Endothelial cell of umbilical vein (primary cell): ENCODE results near the gene PLAAT3. TPM values are rescaled to one million over a fixed set of nuclear protein-coding genes. Genes with fewer than 3 reads are reported as not detected.
"Not testable (repeated sequence)": the region's sequence is repeated elsewhere in the genome, so short reads cannot be mapped to it uniquely, and the experiment has no call there.

Experiments used
- BruUV-seq: library from RNA; stranded (reverse); fragments of 400-500 nt; replicated peaks from 2 replicates; lab custom pipeline; 2021; lab: Mats Ljungman, UMichigan
- CTCF ChIA-PET: fragments of 300-600, 350-600 bp; sonication (Branson Sonifier 250); formaldehyde crosslinking; loops from one replicate; lab custom pipeline; 2021; ENCODE audit warnings: antibody characterized with exemption, inconsistent platforms; lab: Charles Lee
- POLR2A ChIA-PET: fragments of 300-600, 350-600 bp; sonication (Branson Sonifier 250); formaldehyde crosslinking; loops from one replicate; lab custom pipeline; 2021; ENCODE audit warnings: antibody characterized with exemption, inconsistent platforms; lab: Charles Lee
- DNase-seq: peaks from one replicate; pipeline ENCODE4 v3.0.0-alpha.2; 2011; ENCODE audit warnings: low read depth, low spot score
- FAIRE-seq: peaks from 2 replicates; lab custom pipeline; 2011; peaks lifted over from hg19 to GRCh38; lab: Jason Lieb, UNC
- H2AFZ ChIP-seq: 2 replicates; pipeline ENCODE4 v1.6.0; 2012; ENCODE audit warnings: low read depth, low read length, control low read depth, inconsistent platforms
- H3K27ac ChIP-seq: 2 replicates; pipeline ENCODE4 v1.5.1; 2011; ENCODE audit warnings: low read depth, mild to moderate bottlenecking, control low read depth, low read length, moderate library complexity; ENCODE audit not compliant: insufficient read depth
- H3K27me3 ChIP-seq, 2 experiments: 2 replicates each; pipeline versions ENCODE4 v1.6.0 to v1.6.1; 2011; ENCODE audit warnings: low read length in 2 of 2, mixed read lengths in 1 of 2; ENCODE audit not compliant: control insufficient read depth in 2 of 2, insufficient read depth in 2 of 2
- H3K36me3 ChIP-seq, 2 experiments: 2 replicates in 1 of 2; 3 replicates in 1 of 2; pipeline ENCODE4 v1.5.1; 2011; ENCODE audit warnings: low read length in 2 of 2, mild to moderate bottlenecking in 1 of 2, moderate library complexity in 1 of 2; ENCODE audit not compliant: control insufficient read depth in 2 of 2, insufficient read depth in 2 of 2; ENCODE audit errors: extremely low read depth in 1 of 2
- H3K4me1 ChIP-seq: 3 replicates; pipeline ENCODE4 v1.5.1; 2011; ENCODE audit warnings: mild to moderate bottlenecking, low read length; ENCODE audit not compliant: control insufficient read depth, insufficient read depth; ENCODE audit errors: extremely low read depth
- H3K4me2 ChIP-seq: 2 replicates; pipeline ENCODE4 v1.6.1; 2011; ENCODE audit warnings: low read length, control low read depth, mixed read lengths; ENCODE audit not compliant: insufficient read depth
- H3K4me3 ChIP-seq, 3 experiments: fragments of 200-600 bp in 1 of 3; sonication (generic), shearing (Covaris generic) in 1 of 3; replicated peaks in 1 of 3; 2 replicates each; pipeline ENCODE4 v1.5.1; 2011 to 2016; ENCODE audit warnings: control low read depth in 3 of 3, low read length in 3 of 3, mild to moderate bottlenecking in 2 of 3, inconsistent platforms in 1 of 3, low read depth in 1 of 3, moderate library complexity in 1 of 3; ENCODE audit not compliant: insufficient read depth in 1 of 3
- H3K79me2 ChIP-seq: 2 replicates; pipeline ENCODE4 v1.6.0; 2012; ENCODE audit warnings: low read length, inconsistent platforms; ENCODE audit not compliant: control insufficient read depth, insufficient read depth
- H3K9ac ChIP-seq: replicated peaks from 2 replicates; pipeline ENCODE3; 2011; ENCODE audit warnings: low read length, control low read depth; ENCODE audit not compliant: insufficient read depth; ENCODE audit errors: extremely low read depth
- H3K9me1 ChIP-seq: replicated peaks from 3 replicates; pipeline ENCODE4 v1.6.0; 2011; ENCODE audit warnings: mild to moderate bottlenecking, low read length; ENCODE audit not compliant: control insufficient read depth, insufficient read depth; ENCODE audit errors: extremely low read depth
- H3K9me3 ChIP-seq: replicated peaks from 2 replicates; pipeline ENCODE4 v1.5.1; 2012; ENCODE audit warnings: low read length, inconsistent platforms; ENCODE audit not compliant: control insufficient read depth, insufficient read depth
- H4K20me1 ChIP-seq: replicated peaks from 2 replicates; pipeline ENCODE3; 2011; ENCODE audit warnings: mild to moderate bottlenecking, low read length; ENCODE audit not compliant: control insufficient read depth, insufficient read depth; ENCODE audit errors: extremely low read depth
- CTCF ChIP-seq, 2 donors: IDR thresholded peaks; 1 replicate in 1 of 2; 2 replicates in 1 of 2; pipeline ENCODE4 v1.5.1; 2011; ENCODE audit warnings: low read length in 2 of 2, mild to moderate bottlenecking in 2 of 2, moderate library complexity in 2 of 2, control low read depth in 1 of 2, inconsistent platforms in 1 of 2, low read depth in 1 of 2; ENCODE audit not compliant: insufficient read depth in 1 of 2; ENCODE audit errors: extremely low read depth in 1 of 2
- EZH2 ChIP-seq: IDR thresholded peaks from 2 replicates; pipeline ENCODE4 v1.6.1; 2012; ENCODE audit warnings: borderline replicate concordance, low read depth, mild to moderate bottlenecking, moderate library complexity, low read length, inconsistent platforms; ENCODE audit not compliant: severe bottlenecking
- FOS ChIP-seq: IDR thresholded peaks from 2 replicates; pipeline ENCODE4 v1.6.1; 2011; ENCODE audit warnings: mild to moderate bottlenecking, low read length, moderate library complexity, borderline replicate concordance; ENCODE audit not compliant: insufficient read depth
- GATA2 ChIP-seq: IDR thresholded peaks from 2 replicates; pipeline ENCODE4 v1.7.0; 2011; ENCODE audit warnings: low read depth, mild to moderate bottlenecking, moderate library complexity, mixed read lengths, low read length; ENCODE audit not compliant: insufficient read length, insufficient read depth
- JUN ChIP-seq: IDR thresholded peaks from 2 replicates; pipeline ENCODE4 v1.6.1; 2011; ENCODE audit warnings: borderline replicate concordance, low read depth; ENCODE audit not compliant: insufficient read length, insufficient read depth
- MYC ChIP-seq: IDR thresholded peaks from one replicate; pipeline ENCODE4 v1.6.1; 2011; ENCODE audit warnings: mild to moderate bottlenecking, low read depth, low read length
- POLR2A ChIP-seq: IDR thresholded peaks from 2 replicates; pipeline ENCODE4 v1.6.1; 2012; ENCODE audit warnings: low read depth, mild to moderate bottlenecking, control low read depth, low read length
- POLR2AphosphoS5 ChIP-seq: IDR thresholded peaks from 2 replicates; pipeline ENCODE4 v1.6.1; 2012; ENCODE audit warnings: low read depth, mild to moderate bottlenecking, control low read depth, low read length, moderate library complexity; ENCODE audit not compliant: insufficient read depth
- dilution Hi-C: fragments of 300-500 bp; cut with MboI; formaldehyde crosslinking; loops from one replicate; pipeline ENCODE4 v1.15.0; 2019; ENCODE audit warnings: low sequenced_read_pairs; ENCODE audit not compliant: extremely low pct_ligation_motif_present
- intact Hi-C: fragments of 100-400 bp; cut with micrococcal nuclease; formaldehyde crosslinking; loops from one replicate; pipeline ENCODE4 v1.10.0; 2022
- polyA plus RNA-seq, 4 experiments: library from polyadenylated mRNA; depleted of rRNA in 3 of 4; stranded (reverse) in 3 of 4; unstranded in 1 of 4; fragments of >200 nt; gene quantifications; 2 replicates each; pipeline versions ENCODE4 v1.2.1 to v1.2.3, GENCODE V29; 2011 to 2012; ENCODE audit warnings: missing spikeins in 1 of 4
- total RNA-seq: library from RNA; stranded (reverse); gene quantifications from 2 replicates; pipeline ENCODE4 v1.2.3, GENCODE V29; 2021
- TF ChIP-seq, protein P1 (sequence below): IDR thresholded peaks from 2 replicates; pipeline ENCODE4 v1.6.1; 2011; ENCODE audit not compliant: insufficient read depth, insufficient read length

PLAAT3 gene
- total and polyA plus RNA-seq, 2 donors (not counting 3 experiments of a cell fraction or from before 2014, with no cell fraction given), result 22.8 to 40.2 TPM

DNA sequence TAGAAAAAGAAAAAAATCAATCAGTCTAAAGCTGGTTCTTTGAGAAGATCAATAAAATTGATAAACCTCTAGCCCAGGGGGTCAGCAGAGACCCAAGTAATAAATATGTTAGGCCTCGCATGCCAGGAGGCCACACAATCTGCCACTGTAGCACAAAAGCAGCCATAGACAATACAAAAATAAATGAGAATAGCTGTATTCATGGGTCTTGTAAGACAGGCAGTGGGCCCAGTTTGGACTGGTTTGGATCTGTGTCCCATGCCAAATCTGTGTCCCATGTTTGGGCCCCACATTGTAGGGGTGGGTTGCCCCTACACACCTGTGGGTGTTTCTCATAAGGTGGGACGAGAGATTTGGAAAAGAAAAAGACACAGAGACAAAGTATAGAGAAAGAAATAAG, 84.2 kb downstream of the PLAAT3 start:
- no peaks in the 10 kb centered on the region for H3K9me3 ChIP-seq
- H2AFZ ChIP-seq, result no peak overlapping the region
- no peak overlapping the region for H3K4me3 ChIP-seq
- DNase-seq (no peak), FAIRE-seq (no peak)
- no peaks in the 10 kb centered on the region for H3K36me3 ChIP-seq
- ChIA-PET CTCF (interaction anchor here (1.9 kb wide), 1 partner anchor 51 kb away, joined by 6 read pairs; no protein-coding TSS in a partner anchor), POLR2A (no interaction called here)
- no peak overlapping the region for H3K27ac ChIP-seq
- H3K27me3 ChIP-seq, result peaks cover 2% of the 10 kb centered on the region in 2 experiments
- no TSS peak for BruUV-seq
- intact Hi-C loops (no loop called here), dilution Hi-C loops (no loop called here)
- no peak overlapping the region for H3K9ac ChIP-seq
- no peaks in the 10 kb centered on the region for H3K4me1 ChIP-seq
- no peaks in the 10 kb centered on the region for H3K79me2 ChIP-seq
- no peaks in the 10 kb centered on the region for H3K9me1 ChIP-seq
- H4K20me1 ChIP-seq, result no peaks in the 10 kb centered on the region
- no peak overlapping the region for H3K4me2 ChIP-seq
- TF ChIP-seq POLR2AphosphoS5 (no peak), FOS (no peak), EZH2 (no peak), CTCF (IDR thresholded peaks at IDR 0.05; ENCODE audit: extremely low read depth in 1 of 2, insufficient read depth in 1 of 2, low read depth in 1 of 2, low read length in 2 of 2) (no peak), GATA2 (no peak), JUN (no peak), POLR2A (no peak), MYC (no peak)
- TF ChIP-seq, protein P1, sequence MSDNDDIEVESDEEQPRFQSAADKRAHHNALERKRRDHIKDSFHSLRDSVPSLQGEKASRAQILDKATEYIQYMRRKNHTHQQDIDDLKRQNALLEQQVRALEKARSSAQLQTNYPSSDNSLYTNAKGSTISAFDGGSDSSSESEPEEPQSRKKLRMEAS, result no peak

DNA sequence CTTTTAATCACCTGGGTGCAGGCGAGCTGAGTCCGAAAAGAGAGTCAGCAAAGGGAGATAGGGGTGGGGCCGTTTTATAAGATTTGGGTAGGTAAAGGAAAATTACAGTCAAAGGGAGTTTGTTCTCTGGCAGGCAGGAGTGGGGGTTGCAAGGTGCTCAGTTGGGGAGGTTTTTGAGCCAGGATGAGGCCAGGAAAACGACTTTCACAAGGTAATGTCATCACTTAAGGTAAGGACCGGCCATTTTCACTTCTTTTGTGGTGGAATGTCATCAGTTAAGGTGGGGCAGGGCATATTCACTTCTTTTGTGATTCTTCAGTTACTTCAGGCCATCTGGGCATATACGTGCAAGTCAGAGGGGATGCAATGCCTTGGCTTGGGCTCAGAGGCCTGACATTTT, 84.9 kb downstream of the PLAAT3 start:
- H3K4me1 ChIP-seq, H3K27me3 ChIP-seq, POLR2A ChIA-PET, FAIRE-seq, H3K79me2 ChIP-seq, H3K9me3 ChIP-seq, H3K4me3 ChIP-seq, DNase-seq, dilution Hi-C loops, BruUV-seq, H3K9ac ChIP-seq, H3K27ac ChIP-seq, intact Hi-C loops, H4K20me1 ChIP-seq, H3K9me1 ChIP-seq, H2AFZ ChIP-seq, H3K36me3 ChIP-seq, H3K4me2 ChIP-seq: not testable (repeated sequence)
- CTCF ChIA-PET, result interaction anchor here (1.9 kb wide), 1 partner anchor 50 kb away, joined by 6 read pairs; no protein-coding TSS in a partner anchor

- H3K27ac ChIP-seq, H3K9me3 ChIP-seq, BruUV-seq, H3K4me1 ChIP-seq, H2AFZ ChIP-seq, H3K4me2 ChIP-seq, H3K9ac ChIP-seq, FAIRE-seq, H4K20me1 ChIP-seq, H3K36me3 ChIP-seq, H3K4me3 ChIP-seq, H3K27me3 ChIP-seq, DNase-seq, POLR2A ChIA-PET, H3K79me2 ChIP-seq, H3K9me1 ChIP-seq, dilution Hi-C loops, intact Hi-C loops: not testable (repeated sequence)
- CTCF ChIA-PET, result interaction anchor here (1.9 kb wide), 1 partner anchor 50 kb away, joined by 6 read pairs; no protein-coding TSS in a partner anchor
Measured at GRCh38 chr11:63528729-63529278, 85.4 kb downstream of the PLAAT3 start.
